Prostate gland (tissue), 2 donors: ENCODE results near the gene KRTAP10-1. TPM values are rescaled to one million over a fixed set of nuclear protein-coding genes. Genes with fewer than 3 reads are reported as not detected.
"Not testable (repeated sequence)": the region's sequence is repeated elsewhere in the genome, so short reads cannot be mapped to it uniquely, and the experiment has no call there.

Source experiments
- DNase-seq: peaks from one replicate; pipeline ENCODE4 v3.0.0-alpha.2; 2019; ENCODE audit warnings: low spot score
- H3K27ac ChIP-seq, 2 donors: fragments of 200-600 bp; sonication (generic); 2 replicates each; pipeline ENCODE4 v1.5.1; 2017 to 2019
- H3K27me3 ChIP-seq: fragments of 200-600 bp; sonication (generic); replicated peaks from 2 replicates; pipeline ENCODE4 v1.5.1; 2019; ENCODE audit not compliant: insufficient read depth
- H3K36me3 ChIP-seq, 2 donors: fragments of 200-600 bp; sonication (generic); 1 replicate in 1 of 2; 2 replicates in 1 of 2; pipeline versions ENCODE4 v1.5.1 to v1.8.1; 2017 to 2019
- H3K4me1 ChIP-seq: fragments of 200-600 bp; sonication (generic); replicated peaks from 2 replicates; pipeline ENCODE4 v1.5.1; 2019
- H3K4me3 ChIP-seq, 2 donors: fragments of 200-600 bp; sonication (generic); 2 replicates each; pipeline ENCODE4 v1.5.1; 2017 to 2019
- H3K9me3 ChIP-seq: fragments of 200-600 bp; sonication (generic); 2 replicates; pipeline ENCODE4 v1.5.1; 2017
- POLR2A ChIP-seq: fragments of 450-650 bp; IDR thresholded peaks from one replicate; pipeline ENCODE4 v1.6.1; 2016; ENCODE audit warnings: antibody characterized with exemption, mild to moderate bottlenecking
- POLR2AphosphoS5 ChIP-seq: sonication (generic); formaldehyde crosslinking; IDR thresholded peaks from one replicate; pipeline ENCODE4 v1.6.1; 2017; ENCODE audit warnings: antibody characterized with exemption
- WGBS: methylation state at CpG from one replicate; pipeline ENCODE4 v1.1.5; 2018; 5-methylcytosine and 5-hydroxymethylcytosine counted together
- intact Hi-C: fragments of 100-400 bp; cut with DNase I; formaldehyde crosslinking; loops from one replicate; pipeline ENCODE4 v1.14.2; 2022
- total RNA-seq, 2 donors: library from RNA; depleted of rRNA; stranded (reverse); fragments of >200 nt; gene quantifications; one replicate each; pipeline ENCODE4 v1.1.0, GENCODE V29; 2016
- TF ChIP-seq, protein P1 (sequence below), 4 experiments: fragments of 200-600 bp in 2 of 4; fragments of 450-650 bp in 2 of 4; sonication (generic) in 2 of 4; IDR thresholded peaks; 1 replicate in 3 of 4; 2 replicates in 1 of 4; pipeline ENCODE4 v1.5.1; 2016 to 2019; ENCODE audit warnings: antibody characterized with exemption in 4 of 4, mild to moderate bottlenecking in 2 of 4, moderate library complexity in 2 of 4

The KRTAP10-1 gene
- total RNA-seq, 2 donors from 2014 or later = not detected

DNA sequence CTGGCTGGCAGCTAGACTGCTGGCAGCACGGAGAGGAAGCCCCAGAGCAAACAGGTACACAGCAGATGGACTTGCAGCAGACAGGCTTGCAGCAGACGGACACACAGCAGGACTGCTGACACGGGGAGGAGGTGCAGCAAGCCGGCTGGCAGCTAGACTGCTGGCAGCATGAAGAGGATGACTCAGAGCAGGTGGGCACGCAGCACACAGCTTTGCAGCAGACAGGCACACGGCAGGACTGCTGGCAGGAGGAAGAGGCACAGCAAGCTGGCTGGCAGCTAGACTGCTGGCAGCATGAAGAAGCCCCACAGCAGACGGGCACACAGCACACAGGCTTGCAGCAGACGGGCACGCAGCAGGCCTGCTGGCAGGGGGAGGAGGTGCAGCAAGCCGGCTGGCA lies 10.8 kb upstream of the KRTAP10-1 start:
- H3K27ac ChIP-seq = no peak overlapping the region
- TF ChIP-seq POLR2A = no peak
- TF ChIP-seq POLR2AphosphoS5 = no peak
- TF ChIP-seq, protein P1, sequence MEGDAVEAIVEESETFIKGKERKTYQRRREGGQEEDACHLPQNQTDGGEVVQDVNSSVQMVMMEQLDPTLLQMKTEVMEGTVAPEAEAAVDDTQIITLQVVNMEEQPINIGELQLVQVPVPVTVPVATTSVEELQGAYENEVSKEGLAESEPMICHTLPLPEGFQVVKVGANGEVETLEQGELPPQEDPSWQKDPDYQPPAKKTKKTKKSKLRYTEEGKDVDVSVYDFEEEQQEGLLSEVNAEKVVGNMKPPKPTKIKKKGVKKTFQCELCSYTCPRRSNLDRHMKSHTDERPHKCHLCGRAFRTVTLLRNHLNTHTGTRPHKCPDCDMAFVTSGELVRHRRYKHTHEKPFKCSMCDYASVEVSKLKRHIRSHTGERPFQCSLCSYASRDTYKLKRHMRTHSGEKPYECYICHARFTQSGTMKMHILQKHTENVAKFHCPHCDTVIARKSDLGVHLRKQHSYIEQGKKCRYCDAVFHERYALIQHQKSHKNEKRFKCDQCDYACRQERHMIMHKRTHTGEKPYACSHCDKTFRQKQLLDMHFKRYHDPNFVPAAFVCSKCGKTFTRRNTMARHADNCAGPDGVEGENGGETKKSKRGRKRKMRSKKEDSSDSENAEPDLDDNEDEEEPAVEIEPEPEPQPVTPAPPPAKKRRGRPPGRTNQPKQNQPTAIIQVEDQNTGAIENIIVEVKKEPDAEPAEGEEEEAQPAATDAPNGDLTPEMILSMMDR (IDR thresholded peaks at IDR 0.05) = no peak
- intact Hi-C loops = no loop called here
- WGBS = 40% methylated on average over 10 of the region's 10 CpGs
- no peak for DNase-seq
- H3K27me3 ChIP-seq = no peaks in the 10 kb centered on the region
- H3K4me1 ChIP-seq = no peaks in the 10 kb centered on the region
- H3K9me3 ChIP-seq = no peaks in the 10 kb centered on the region
- no peaks in the 10 kb centered on the region for H3K36me3 ChIP-seq
- no peak overlapping the region for H3K4me3 ChIP-seq

DNA sequence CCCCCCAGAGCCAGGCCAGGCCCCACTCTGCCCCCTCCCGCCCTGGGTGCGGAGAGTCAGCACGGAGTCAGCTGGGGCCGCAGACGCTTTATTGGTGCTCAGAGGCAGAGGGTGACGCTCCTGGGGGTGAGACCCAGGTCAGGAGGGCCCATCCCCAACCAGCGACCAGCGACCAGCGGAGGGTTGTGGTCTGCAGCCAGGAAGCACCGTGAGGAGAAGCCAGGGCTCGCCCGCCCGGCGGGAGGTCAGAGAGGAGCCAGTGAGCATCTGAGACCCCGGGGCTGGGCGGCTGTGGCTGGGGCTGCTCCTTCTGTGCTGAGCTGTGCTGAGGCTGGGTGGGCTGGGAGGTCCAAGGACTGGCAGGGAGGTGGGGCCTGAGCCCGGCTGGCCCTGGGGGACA lies 10.3 kb upstream of the KRTAP10-1 start:
- H3K27me3 ChIP-seq, intact Hi-C loops, H3K36me3 ChIP-seq, DNase-seq, H3K9me3 ChIP-seq, H3K4me1 ChIP-seq, H3K4me3 ChIP-seq, H3K27ac ChIP-seq: not testable (repeated sequence)
- WGBS = 74% methylated on average over 17 of the region's 17 CpGs

DNA sequence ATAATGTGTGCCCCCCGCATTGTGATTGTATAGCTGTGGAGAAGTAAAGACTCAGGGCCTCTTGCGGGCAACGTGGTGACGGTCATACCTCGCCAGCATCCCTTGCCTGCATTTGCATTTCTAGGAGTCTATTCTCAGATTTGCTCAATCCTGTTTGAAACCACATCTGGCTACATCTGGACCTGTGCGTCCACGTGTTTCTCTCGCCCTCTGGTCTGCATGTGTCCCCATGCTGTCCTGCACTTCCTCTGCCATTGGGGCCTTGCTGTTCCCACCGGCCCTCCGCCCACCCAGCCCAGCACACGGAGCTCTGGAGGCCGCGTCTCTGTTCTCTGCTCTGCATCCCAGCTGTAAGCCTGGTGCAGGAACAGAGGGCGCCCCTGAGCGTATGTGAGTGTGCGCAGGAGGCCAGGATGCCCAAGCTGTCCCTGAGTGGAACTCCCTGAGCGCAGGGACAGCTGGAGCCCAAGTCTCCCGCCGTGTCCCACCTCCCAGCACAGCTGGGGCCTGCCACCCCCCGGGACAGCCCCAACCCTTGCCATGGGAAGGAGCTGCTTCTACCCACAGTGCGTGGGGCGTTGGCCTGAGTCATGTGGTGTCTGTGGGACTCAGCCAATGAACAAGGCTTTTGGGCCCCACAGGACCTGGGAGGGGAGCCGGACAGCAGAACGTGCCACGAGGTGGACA lies 9.7 kb upstream of the KRTAP10-1 start:
- Histone ChIP-seq H3K4me1 (no peaks in the 10 kb centered on the region), H3K27ac (no peak overlapping the region), H3K4me3 (no peak overlapping the region), H3K9me3 (no peaks in the 10 kb centered on the region), H3K27me3 (no peaks in the 10 kb centered on the region), H3K36me3 (no peaks in the 10 kb centered on the region)
- DNase-seq = no peak
- TF ChIP-seq POLR2A (no peak), POLR2AphosphoS5 (no peak)
- TF ChIP-seq, protein P1 (IDR thresholded peaks at IDR 0.05) = no peak
- intact Hi-C loops = no loop called here
- WGBS = 72% methylated on average over 22 of the region's 25 CpGs

DNA sequence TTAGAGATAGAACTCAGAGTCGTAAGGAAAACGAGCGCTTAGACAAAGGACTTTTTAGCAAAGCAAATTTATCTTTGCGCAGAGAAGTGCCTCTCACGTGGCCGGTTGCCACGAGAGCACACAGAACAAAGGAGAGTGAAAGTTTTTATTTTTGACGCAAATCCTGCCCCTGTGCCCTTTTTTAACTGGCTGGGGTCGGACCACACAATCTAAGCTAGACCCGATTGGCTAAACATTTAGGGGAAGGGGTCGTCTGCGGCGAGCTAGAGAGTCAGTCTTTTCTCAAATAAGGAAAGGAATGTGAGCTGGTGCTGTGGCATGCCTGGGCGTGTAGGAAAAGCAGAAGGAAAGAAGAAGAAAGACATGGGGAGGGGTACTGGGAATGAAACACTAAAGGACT lies 8.9 kb upstream of the KRTAP10-1 start:
- Histone ChIP-seq H3K27me3 (no peaks in the 10 kb centered on the region), H3K4me3 (no peak overlapping the region), H3K9me3 (no peaks in the 10 kb centered on the region), H3K27ac (no peak overlapping the region), H3K4me1 (no peaks in the 10 kb centered on the region), H3K36me3 (no peaks in the 10 kb centered on the region)
- TF ChIP-seq POLR2A (no peak), POLR2AphosphoS5 (no peak)
- TF ChIP-seq, protein P1 (IDR thresholded peaks at IDR 0.05) = no peak
- no peak for DNase-seq
- 17% methylated on average over 14 of the region's 14 CpGs for WGBS
- intact Hi-C loops = no loop called here

DNA sequence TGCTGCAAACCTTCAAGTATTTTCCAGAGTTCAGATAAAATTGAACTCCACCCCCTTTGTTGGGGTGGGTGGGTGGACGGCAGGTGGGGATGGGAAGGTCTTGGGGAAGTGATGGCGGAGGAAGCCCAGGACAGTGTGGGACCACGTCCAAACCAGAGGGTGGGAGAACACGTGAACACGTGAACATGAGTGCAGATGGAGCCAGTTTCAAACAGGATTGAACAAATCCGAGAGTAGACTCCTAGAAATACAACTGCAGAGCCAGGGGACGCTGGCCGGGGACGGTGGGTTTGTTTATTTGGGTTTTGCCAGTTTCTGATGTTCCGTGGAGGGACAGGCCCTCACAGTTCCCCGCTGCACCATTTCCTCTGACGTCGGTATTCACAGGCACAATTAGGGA lies 8.4 kb upstream of the KRTAP10-1 start:
- Histone ChIP-seq H3K9me3 (no peaks in the 10 kb centered on the region), H3K27me3 (no peaks in the 10 kb centered on the region), H3K4me1 (no peaks in the 10 kb centered on the region), H3K4me3 (no peak overlapping the region), H3K27ac (no peak overlapping the region), H3K36me3 (no peaks in the 10 kb centered on the region)
- 26% methylated on average over 13 of the region's 13 CpGs for WGBS
- no peak for DNase-seq
- TF ChIP-seq POLR2A (no peak), POLR2AphosphoS5 (no peak)
- TF ChIP-seq, protein P1 (IDR thresholded peaks at IDR 0.05) = no peak
- intact Hi-C loops = no loop called here
